OCI-LY3 (cell line): Measurements from ENCODE around the gene AHCYL2.

Experiments
- H2AFZ ChIP-seq: fragments of 200-600, 300-600 bp; shearing (Covaris generic); 2 replicates; pipeline ENCODE4 v1.6.0; 2014; ENCODE audit warnings: antibody characterized with exemption, low read depth, low read length
- H3K27ac ChIP-seq: fragments of 200-600, 300-600 bp; sonication (generic); 2 replicates; pipeline ENCODE4 v1.5.1; 2014; ENCODE audit warnings: mild to moderate bottlenecking, low read length, moderate library complexity, mixed read lengths
- H3K27me3 ChIP-seq: fragments of 200-600, 300-600 bp; sonication (generic); 2 replicates; pipeline ENCODE4 v1.6.1; 2014; ENCODE audit warnings: low read depth, low read length, mixed read lengths
- H3K36me3 ChIP-seq: fragments of 200-600, 300-600 bp; sonication (generic); replicated peaks from 2 replicates; pipeline ENCODE3; 2014; ENCODE audit warnings: low read depth, low read length, mixed read lengths
- H3K4me1 ChIP-seq: fragments of 300-600, 200-600 bp; sonication (generic); 2 replicates; pipeline ENCODE4 v1.6.1; 2014; ENCODE audit warnings: low read length, mixed read lengths
- H3K4me2 ChIP-seq: fragments of 200-600, 300-600 bp; sonication (generic); 2 replicates; pipeline ENCODE4 v1.6.1; 2014; ENCODE audit warnings: low read length, mixed read lengths
- H3K4me3 ChIP-seq: fragments of 300-600, 200-600 bp; sonication (generic); 2 replicates; pipeline ENCODE4 v1.5.1; 2014; ENCODE audit warnings: antibody characterized with exemption, mild to moderate bottlenecking, low read length, moderate library complexity
- H3K79me2 ChIP-seq: fragments of 300-600, 200-600 bp; shearing (Covaris generic); 2 replicates; pipeline ENCODE4 v1.6.1; 2014; ENCODE audit warnings: mild to moderate bottlenecking, low read length, mixed read lengths
- H3K9ac ChIP-seq: fragments of 300-600, 200-600 bp; shearing (Covaris generic); 2 replicates; pipeline ENCODE4 v1.6.0; 2014; ENCODE audit warnings: mild to moderate bottlenecking, low read length, moderate library complexity
- H3K9me3 ChIP-seq: fragments of 200-600, 300-600 bp; shearing (Covaris generic); 2 replicates; pipeline ENCODE4 v1.6.1; 2014; ENCODE audit warnings: low read length, mixed read lengths; ENCODE audit not compliant: insufficient read depth
- H4K20me1 ChIP-seq: fragments of 200-600, 300-600 bp; sonication (generic); 2 replicates; pipeline ENCODE4 v1.6.1; 2016; ENCODE audit warnings: low read length, mixed read lengths; ENCODE audit not compliant: insufficient read depth
- CTCF ChIP-seq: fragments of 200-600, 300-600 bp; sonication (generic); IDR thresholded peaks from 2 replicates; pipeline ENCODE4 v1.5.1; 2014; ENCODE audit warnings: antibody characterized with exemption, low read length, low read depth
- EZH2phosphoT487 ChIP-seq: fragments of 200-600 bp; shearing (Covaris generic); IDR thresholded peaks from 2 replicates; pipeline ENCODE4 v1.6.1; 2018; ENCODE audit warnings: antibody characterized with exemption, mixed run types, low read depth

The AHCYL2 gene

DNA sequence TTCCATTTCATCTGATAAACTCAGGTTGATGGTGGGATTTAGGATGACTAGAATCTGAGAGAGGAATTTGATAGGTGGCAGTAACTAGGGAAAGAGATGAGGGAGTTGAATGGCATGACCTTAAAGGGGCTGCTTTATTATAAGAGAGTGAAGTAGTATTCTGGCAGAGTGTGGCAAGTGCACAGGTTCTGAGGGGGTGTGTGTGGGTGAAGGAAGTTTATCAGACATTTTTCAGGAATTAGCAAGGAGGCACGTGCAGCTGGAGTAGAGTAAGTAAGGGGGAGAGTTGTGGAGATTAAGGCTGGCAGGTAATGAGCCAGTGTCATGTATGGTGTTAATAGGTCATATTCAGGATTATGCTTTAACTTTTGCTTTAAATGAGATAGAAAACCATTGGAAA lies 40.5 kb downstream of the AHCYL2 start:
- no peaks in the 10 kb centered on the region for H3K79me2 ChIP-seq
- no peaks in the 10 kb centered on the region for H3K9me3 ChIP-seq
- peaks cover 12% of the 10 kb centered on the region for H3K4me1 ChIP-seq
- H3K27ac ChIP-seq, result no peak overlapping the region
- no peak overlapping the region for H3K4me2 ChIP-seq
- no peak overlapping the region for H3K4me3 ChIP-seq
- H3K36me3 ChIP-seq, result no peaks in the 10 kb centered on the region
- no peaks in the 10 kb centered on the region for H3K27me3 ChIP-seq
- TF ChIP-seq EZH2phosphoT487 (no peak), CTCF (no peak)
- no peak overlapping the region for H3K9ac ChIP-seq
- H4K20me1 ChIP-seq, result no peaks in the 10 kb centered on the region
- no peak overlapping the region for H2AFZ ChIP-seq

DNA sequence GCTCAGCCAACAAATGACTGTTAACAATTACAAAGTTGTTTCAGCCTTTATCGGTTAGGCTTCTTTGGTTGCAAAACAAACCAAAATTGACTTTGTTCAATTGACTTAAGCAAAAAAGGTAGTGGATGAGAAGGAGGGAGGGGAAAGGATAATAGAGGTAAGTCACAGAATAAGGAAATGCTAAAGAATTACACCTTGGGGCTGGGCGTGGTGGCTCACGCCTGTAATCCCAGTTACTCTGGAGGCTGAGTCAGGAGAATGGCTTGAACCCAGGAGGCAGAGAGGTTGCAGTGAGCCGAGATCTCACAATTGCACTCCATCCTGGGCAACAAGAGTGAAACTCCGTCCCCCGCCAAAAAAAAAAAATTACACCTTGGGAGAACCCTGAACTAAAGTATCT lies 41.4 kb downstream of the AHCYL2 start:
- H3K36me3 ChIP-seq, result no peaks in the 10 kb centered on the region
- no peak overlapping the region for H3K4me3 ChIP-seq
- TF ChIP-seq CTCF (no peak), EZH2phosphoT487 (no peak)
- H3K27me3 ChIP-seq, result no peaks in the 10 kb centered on the region
- no peak overlapping the region for H3K4me2 ChIP-seq
- H4K20me1 ChIP-seq, result no peaks in the 10 kb centered on the region
- no peak overlapping the region for H3K27ac ChIP-seq
- H2AFZ ChIP-seq, result no peak overlapping the region
- no peak overlapping the region for H3K9ac ChIP-seq
- H3K79me2 ChIP-seq, result no peaks in the 10 kb centered on the region
- H3K4me1 ChIP-seq, result peaks cover 20% of the 10 kb centered on the region
- H3K9me3 ChIP-seq, result no peaks in the 10 kb centered on the region

DNA sequence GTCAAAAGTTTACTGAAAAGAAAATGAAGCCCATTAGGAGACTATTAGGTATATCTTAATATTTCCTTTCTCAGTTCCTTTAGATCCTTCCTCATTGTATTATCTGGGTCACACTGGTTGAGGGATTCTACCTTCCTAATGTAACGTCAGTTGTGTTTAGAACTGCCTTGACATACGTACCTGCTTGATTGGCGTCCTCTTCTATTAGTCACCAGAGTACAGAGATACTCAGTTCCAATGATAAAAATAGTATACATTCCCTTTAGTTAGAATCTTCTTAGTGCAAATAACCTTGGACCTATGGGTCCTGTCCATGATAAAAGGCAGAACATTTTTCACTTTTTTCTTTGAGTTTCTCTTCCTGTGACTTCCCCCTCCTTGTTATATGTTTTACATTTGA lies 45.2 kb downstream of the AHCYL2 start:
- Histone ChIP-seq H4K20me1 (no peaks in the 10 kb centered on the region), H2AFZ (no peak overlapping the region), H3K9me3 (no peaks in the 10 kb centered on the region)

More for the DNA sequence above, 45.2 kb downstream of the AHCYL2 start:
- no peaks in the 10 kb centered on the region for H3K27me3 ChIP-seq
- H3K4me3 ChIP-seq, result no peak overlapping the region
- no peaks in the 10 kb centered on the region for H3K79me2 ChIP-seq
- TF ChIP-seq CTCF, result no peak
- no peak for TF ChIP-seq EZH2phosphoT487
- H3K9ac ChIP-seq, result no peak overlapping the region
- no peak overlapping the region for H3K27ac ChIP-seq
- H3K36me3 ChIP-seq, result peaks cover 5% of the 10 kb centered on the region
- peaks cover 16% of the 10 kb centered on the region for H3K4me1 ChIP-seq
- no peak overlapping the region for H3K4me2 ChIP-seq
